Liver (tissue), 3 donors: ENCODE data around the gene TACC2.

Source experiments
- CTCF ChIP-seq: fragments of 150-350 bp; IDR thresholded peaks from 2 replicates; pipeline ENCODE4 v1.5.1; 2017; ENCODE audit warnings: improper control_type of control experiment, low read depth, low read length; ENCODE audit not compliant: missing input control
- JUND ChIP-seq, 2 donors: IDR thresholded peaks; 2 replicates each; pipeline ENCODE4 v1.6.1; 2016; ENCODE audit warnings: antibody characterized with exemption in 2 of 2
- RAD21 ChIP-seq, 2 donors: IDR thresholded peaks; 2 replicates each; pipeline ENCODE4 v1.6.1; 2016; ENCODE audit warnings: antibody characterized with exemption in 2 of 2, mild to moderate bottlenecking in 2 of 2
- TF ChIP-seq, protein P1 (sequence below): IDR thresholded peaks from 2 replicates; pipeline ENCODE4 v1.6.1; 2016; ENCODE audit warnings: antibody characterized with exemption
- donor health status: healthy.
- donor health status: healthy.

DNA sequence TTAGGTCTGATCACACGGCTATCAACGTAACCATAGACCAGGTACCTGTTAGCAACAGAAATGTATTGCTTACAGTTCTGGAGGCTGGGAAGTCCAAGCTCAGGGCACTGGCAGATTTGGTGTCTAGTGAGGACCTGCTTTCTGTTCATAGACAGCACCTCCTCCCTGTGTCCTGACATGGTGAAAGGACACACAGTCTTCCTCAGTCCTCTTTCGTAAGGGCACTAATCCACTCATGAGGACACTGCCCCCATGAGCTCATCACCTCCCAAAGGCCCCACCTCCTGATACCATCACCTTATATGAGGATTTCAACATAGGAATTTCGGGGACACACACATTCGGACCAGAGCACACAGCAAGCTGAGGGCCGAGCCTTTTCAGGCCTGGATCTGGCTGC, 210.7 kb downstream of the TACC2 start:
- TF ChIP-seq, protein P1, sequence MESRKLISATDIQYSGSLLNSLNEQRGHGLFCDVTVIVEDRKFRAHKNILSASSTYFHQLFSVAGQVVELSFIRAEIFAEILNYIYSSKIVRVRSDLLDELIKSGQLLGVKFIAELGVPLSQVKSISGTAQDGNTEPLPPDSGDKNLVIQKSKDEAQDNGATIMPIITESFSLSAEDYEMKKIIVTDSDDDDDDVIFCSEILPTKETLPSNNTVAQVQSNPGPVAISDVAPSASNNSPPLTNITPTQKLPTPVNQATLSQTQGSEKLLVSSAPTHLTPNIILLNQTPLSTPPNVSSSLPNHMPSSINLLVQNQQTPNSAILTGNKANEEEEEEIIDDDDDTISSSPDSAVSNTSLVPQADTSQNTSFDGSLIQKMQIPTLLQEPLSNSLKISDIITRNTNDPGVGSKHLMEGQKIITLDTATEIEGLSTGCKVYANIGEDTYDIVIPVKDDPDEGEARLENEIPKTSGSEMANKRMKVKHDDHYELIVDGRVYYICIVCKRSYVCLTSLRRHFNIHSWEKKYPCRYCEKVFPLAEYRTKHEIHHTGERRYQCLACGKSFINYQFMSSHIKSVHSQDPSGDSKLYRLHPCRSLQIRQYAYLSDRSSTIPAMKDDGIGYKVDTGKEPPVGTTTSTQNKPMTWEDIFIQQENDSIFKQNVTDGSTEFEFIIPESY = no peak
- TF ChIP-seq RAD21 (IDR thresholded peaks at IDR 0.05) (no peak), CTCF (no peak), JUND (IDR thresholded peaks at IDR 0.05) (no peak)
